ENCODE data around the gene SLC8A1.

The SLC8A1 gene

GRCh38 chr2:40160751-40161218, 291.1 kb downstream of the SLC8A1 start:
- TF ChIP-seq CTCF (IDR thresholded peaks at IDR 0.05; ENCODE audit: low read depth, low read length) (no peak), MYC (IDR thresholded peaks at IDR 0.05; ENCODE audit: low read depth, low read length) (no peak), MAX (IDR thresholded peaks at IDR 0.05; ENCODE audit: low read depth, low read length) (no peak), POLR2A (IDR thresholded peaks at IDR 0.05; ENCODE audit: extremely low read depth, insufficient read length) (no peak)
- no peak overlapping the region for H3K4me3 ChIP-seq (ENCODE audit: low read depth, low read length)
- DNase-seq (ENCODE audit: low read depth) = no peak

- DNase-seq (ENCODE audit: low read depth) = no peak
- TF ChIP-seq CTCF (IDR thresholded peaks at IDR 0.05; ENCODE audit: low read depth, low read length) (no peak), MAX (IDR thresholded peaks at IDR 0.05; ENCODE audit: low read depth, low read length) (no peak), MYC (IDR thresholded peaks at IDR 0.05; ENCODE audit: low read depth, low read length) (no peak), POLR2A (IDR thresholded peaks at IDR 0.05; ENCODE audit: extremely low read depth, insufficient read length) (no peak)
- H3K4me3 ChIP-seq (ENCODE audit: low read depth, low read length) = no peak overlapping the region
Measured at GRCh38 chr2:40159333-40159732, 292.6 kb downstream of the SLC8A1 start.

- DNase-seq (ENCODE audit: low read depth) = no peak
- TF ChIP-seq MAX (IDR thresholded peaks at IDR 0.05; ENCODE audit: low read depth, low read length) = no peak
- TF ChIP-seq POLR2A (IDR thresholded peaks at IDR 0.05; ENCODE audit: extremely low read depth, insufficient read length) = no peak
- no peak for TF ChIP-seq MYC (IDR thresholded peaks at IDR 0.05; ENCODE audit: low read depth, low read length)
- no peak for TF ChIP-seq CTCF (IDR thresholded peaks at IDR 0.05; ENCODE audit: low read depth, low read length)
- H3K4me3 ChIP-seq (ENCODE audit: low read depth, low read length) = no peak overlapping the region
Measured at GRCh38 chr2:40158781-40159180, 293.1 kb downstream of the SLC8A1 start.

GRCh38 chr2:40155728-40156127, 296.2 kb downstream of the SLC8A1 start:
- no peak for DNase-seq (ENCODE audit: low read depth)
- TF ChIP-seq POLR2A (IDR thresholded peaks at IDR 0.05; ENCODE audit: extremely low read depth, insufficient read length) (no peak), CTCF (IDR thresholded peaks at IDR 0.05; ENCODE audit: low read depth, low read length) (no peak), MYC (IDR thresholded peaks at IDR 0.05; ENCODE audit: low read depth, low read length) (no peak), MAX (IDR thresholded peaks at IDR 0.05; ENCODE audit: low read depth, low read length) (no peak)
- no peak overlapping the region for H3K4me3 ChIP-seq (ENCODE audit: low read depth, low read length)

- no peak overlapping the region for H3K4me3 ChIP-seq (ENCODE audit: low read depth, low read length)
- no peak for TF ChIP-seq MAX (IDR thresholded peaks at IDR 0.05; ENCODE audit: low read depth, low read length)
- TF ChIP-seq MYC (IDR thresholded peaks at IDR 0.05; ENCODE audit: low read depth, low read length) = no peak
- no peak for TF ChIP-seq CTCF (IDR thresholded peaks at IDR 0.05; ENCODE audit: low read depth, low read length)
- TF ChIP-seq POLR2A (IDR thresholded peaks at IDR 0.05; ENCODE audit: extremely low read depth, insufficient read length) = no peak
- no peak for DNase-seq (ENCODE audit: low read depth)
Measured at GRCh38 chr2:40150266-40150665, 301.6 kb downstream of the SLC8A1 start.

- DNase-seq (ENCODE audit: low read depth) = peak; percentile 54
- H3K4me3 ChIP-seq (ENCODE audit: low read depth, low read length) = no peak overlapping the region
- no peak for TF ChIP-seq CTCF (IDR thresholded peaks at IDR 0.05; ENCODE audit: low read depth, low read length)
- no peak for TF ChIP-seq MAX (IDR thresholded peaks at IDR 0.05; ENCODE audit: low read depth, low read length)
- no peak for TF ChIP-seq MYC (IDR thresholded peaks at IDR 0.05; ENCODE audit: low read depth, low read length)
- TF ChIP-seq POLR2A (IDR thresholded peaks at IDR 0.05; ENCODE audit: extremely low read depth, insufficient read length) = no peak
Measured at GRCh38 chr2:40148334-40148733, 303.6 kb downstream of the SLC8A1 start.
